ENCODE results near the gene TRAK1.

TRAK1 gene

GRCh38 chr3:42210726-42211125 is 119.6 kb downstream of the TRAK1 start:
- no peak for DNase-seq (ENCODE audit: low spot score)

- no peak for DNase-seq (ENCODE audit: low spot score)
Measured at GRCh38 chr3:42213417-42213816, 122.3 kb downstream of the TRAK1 start.

GRCh38 chr3:42214064-42214463 is 122.9 kb downstream of the TRAK1 start:
- DNase-seq (ENCODE audit: low spot score) = no peak

GRCh38 chr3:42214565-42215283 is 123.6 kb downstream of the TRAK1 start:
- peak; percentile 61 for DNase-seq (ENCODE audit: low spot score)

GRCh38 chr3:42216302-42216701 is 125.1 kb downstream of the TRAK1 start:
- no peak for DNase-seq (ENCODE audit: low spot score)

- peak; percentile 70 for DNase-seq (ENCODE audit: low spot score)
Measured at GRCh38 chr3:42216931-42217333, 125.8 kb downstream of the TRAK1 start.

GRCh38 chr3:42220436-42221121 is 129.4 kb downstream of the TRAK1 start:
- no peak for DNase-seq (ENCODE audit: low spot score)

- DNase-seq (ENCODE audit: low spot score) = no peak
Measured at GRCh38 chr3:42222942-42223693, 132.0 kb downstream of the TRAK1 start.

GRCh38 chr3:42224178-42224577 is 133.0 kb downstream of the TRAK1 start:
- DNase-seq (ENCODE audit: low spot score) = no peak

GRCh38 chr3:42224658-42225421 is 133.7 kb downstream of the TRAK1 start:
- no peak for DNase-seq (ENCODE audit: low spot score)

GRCh38 chr3:42225486-42226363 is 134.6 kb downstream of the TRAK1 start:
- DNase-seq (ENCODE audit: low spot score) = no peak

- no peak for DNase-seq (ENCODE audit: low spot score)
Measured at GRCh38 chr3:42226470-42227425, 135.6 kb downstream of the TRAK1 start.

- DNase-seq (ENCODE audit: low spot score) = no peak
Measured at GRCh38 chr3:42228796-42229195, 137.6 kb downstream of the TRAK1 start.

GRCh38 chr3:42229266-42229941 is 138.2 kb downstream of the TRAK1 start:
- no peak for DNase-seq (ENCODE audit: low spot score)

GRCh38 chr3:42229942-42230688 is 139.0 kb downstream of the TRAK1 start:
- DNase-seq (ENCODE audit: low spot score) = peak; percentile 81

- DNase-seq (ENCODE audit: low spot score) = no peak
Measured at GRCh38 chr3:42230860-42231259, 139.7 kb downstream of the TRAK1 start.

GRCh38 chr3:42235532-42235931 is 144.4 kb downstream of the TRAK1 start:
- no peak for DNase-seq (ENCODE audit: low spot score)

- DNase-seq (ENCODE audit: low spot score) = no peak
Measured at GRCh38 chr3:42236611-42237010, 145.5 kb downstream of the TRAK1 start.

- no peak for DNase-seq (ENCODE audit: low spot score)
Measured at GRCh38 chr3:42246091-42246490, 154.9 kb downstream of the TRAK1 start.
